COR-L47 (cell line): ENCODE measurements around the gene CDK17.
"Not testable (repeated sequence)": the region's sequence is repeated elsewhere in the genome, so short reads cannot be mapped to it uniquely, and the experiment has no call there.

Source experiments
- DNase-seq: peaks from one replicate; lab custom pipeline; 2025; lab: John Stamatoyannopoulos, UW

Gene CDK17

GRCh38 chr12:96399919-96400630, at the start of gene CDK17:
TSS of gene CDK17 (minus strand) at chr12:96400439. CDS start at chr12:96334836, 65,603 bp downstream.
- peak; percentile 85 for DNase-seq

- DNase-seq, result no peak
These were observed 48.1 kb upstream of the CDK17 start for GRCh38 chr12:96448300-96448699.

DNA sequence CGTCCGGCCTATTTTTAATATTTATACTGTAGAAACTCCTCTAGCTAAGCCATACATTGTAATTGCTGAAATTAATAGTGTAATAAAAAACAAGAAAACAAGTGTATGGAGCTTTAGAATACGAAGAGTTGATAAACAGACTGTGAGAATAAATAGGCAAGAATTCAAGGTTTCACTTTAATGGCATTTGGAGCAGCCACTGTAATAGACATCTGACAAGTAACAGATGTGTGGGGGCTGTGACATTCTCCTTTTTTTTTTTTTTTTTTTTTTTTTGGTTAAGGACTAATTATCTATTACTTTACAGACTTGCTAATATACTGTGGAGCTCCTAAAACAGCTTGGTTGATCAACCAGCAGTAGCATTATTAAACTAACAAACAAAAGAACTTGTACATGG, 47.0 kb upstream of the CDK17 start:
- no peak for DNase-seq

GRCh38 chr12:96445691-96446583, 45.7 kb upstream of the CDK17 start:
- DNase-seq, result no peak

DNA sequence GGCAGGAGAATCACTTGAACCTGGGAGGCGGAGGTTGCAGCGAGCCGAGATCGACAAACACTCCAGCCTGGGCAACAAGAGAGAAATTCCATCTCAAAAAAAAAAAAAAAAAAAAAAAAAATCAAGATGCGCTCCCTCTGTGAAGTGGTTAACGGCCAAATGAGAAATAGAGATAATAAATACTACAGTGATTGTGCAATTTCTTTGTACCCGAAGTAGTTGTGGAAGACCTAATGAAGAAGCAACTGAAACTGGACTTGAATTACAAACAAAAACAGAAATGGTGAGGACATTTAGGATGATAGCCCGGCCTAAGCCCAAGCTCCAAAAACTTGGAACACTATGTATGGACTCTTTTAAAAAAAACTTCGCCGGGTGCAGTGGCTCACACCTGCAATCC, 44.2 kb upstream of the CDK17 start:
- DNase-seq, result no peak

DNA sequence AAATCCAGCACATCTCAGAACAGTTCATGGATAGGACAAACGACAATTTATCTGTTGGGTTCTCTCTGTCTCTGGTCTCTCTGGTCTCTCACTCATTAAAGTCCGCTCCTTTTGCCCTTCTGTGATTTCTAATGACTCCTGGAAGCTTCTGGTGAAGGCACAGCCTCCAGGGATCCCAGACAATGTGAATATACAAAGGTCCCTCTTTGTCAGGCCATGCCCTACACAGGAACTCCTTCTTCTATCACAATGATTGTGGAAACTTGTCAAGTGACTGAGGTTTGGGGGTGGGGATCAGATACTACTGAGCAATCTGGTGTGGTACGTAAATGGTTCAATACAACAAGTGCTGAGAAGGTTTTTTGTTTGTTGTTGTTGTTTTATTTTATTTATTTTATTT, 42.7 kb upstream of the CDK17 start:
- DNase-seq, result no peak

GRCh38 chr12:96441816-96442215, 41.6 kb upstream of the CDK17 start:
- DNase-seq, result no peak

GRCh38 chr12:96438330-96438729, 38.1 kb upstream of the CDK17 start:
- no peak for DNase-seq

- DNase-seq, result no peak
These were observed 36.9 kb upstream of the CDK17 start for GRCh38 chr12:96437171-96437445.

- DNase-seq, result no peak
These were observed 36.3 kb upstream of the CDK17 start for GRCh38 chr12:96436366-96437170.

DNA sequence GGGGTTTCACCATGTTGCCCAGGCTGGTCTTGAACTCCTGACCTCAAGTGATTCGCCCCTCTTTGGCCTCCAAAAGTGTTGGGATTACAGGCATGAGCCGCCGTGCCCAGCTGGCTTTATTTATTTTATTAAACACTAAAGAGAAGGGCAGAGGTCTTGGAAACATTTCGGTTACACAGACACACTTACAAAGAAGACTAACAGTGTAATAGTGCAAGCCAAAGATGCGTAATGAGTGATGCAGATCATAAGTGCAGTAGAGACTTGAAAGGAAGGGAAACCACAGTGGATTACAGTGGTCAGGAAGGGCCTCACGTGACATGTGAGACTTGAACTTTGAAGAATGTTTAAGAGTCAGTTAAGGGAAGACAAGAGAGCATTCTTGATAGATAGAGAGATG, 33.9 kb upstream of the CDK17 start:
- DNase-seq, result no peak

GRCh38 chr12:96432496-96433321, 32.5 kb upstream of the CDK17 start:
- not testable (repeated sequence) for DNase-seq

- no peak for DNase-seq
These were observed 30.8 kb upstream of the CDK17 start for GRCh38 chr12:96431067-96431466.

GRCh38 chr12:96427269-96427729, 27.1 kb upstream of the CDK17 start:
- DNase-seq, result no peak

- no peak for DNase-seq
These were observed 25.7 kb upstream of the CDK17 start for GRCh38 chr12:96425951-96426350.

DNA sequence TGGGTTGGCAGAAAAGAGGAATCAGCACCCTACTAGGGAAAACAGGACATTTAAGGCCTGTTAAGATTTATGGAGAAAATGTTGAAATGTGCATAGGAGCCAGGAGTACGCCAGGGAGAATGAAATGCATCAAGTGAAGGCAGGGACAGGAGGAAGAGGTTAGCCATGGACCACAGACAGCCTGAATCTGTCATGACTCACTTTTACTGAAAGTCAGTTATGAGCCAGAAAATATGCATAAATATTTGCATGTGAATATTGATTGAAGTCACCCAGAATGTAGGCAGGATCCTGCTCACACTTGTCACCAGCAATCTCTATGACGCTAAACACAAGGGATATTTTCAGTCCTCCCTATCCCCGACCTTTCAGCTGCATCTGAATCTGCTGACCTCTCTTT, 25.1 kb upstream of the CDK17 start:
- no peak for DNase-seq

DNA sequence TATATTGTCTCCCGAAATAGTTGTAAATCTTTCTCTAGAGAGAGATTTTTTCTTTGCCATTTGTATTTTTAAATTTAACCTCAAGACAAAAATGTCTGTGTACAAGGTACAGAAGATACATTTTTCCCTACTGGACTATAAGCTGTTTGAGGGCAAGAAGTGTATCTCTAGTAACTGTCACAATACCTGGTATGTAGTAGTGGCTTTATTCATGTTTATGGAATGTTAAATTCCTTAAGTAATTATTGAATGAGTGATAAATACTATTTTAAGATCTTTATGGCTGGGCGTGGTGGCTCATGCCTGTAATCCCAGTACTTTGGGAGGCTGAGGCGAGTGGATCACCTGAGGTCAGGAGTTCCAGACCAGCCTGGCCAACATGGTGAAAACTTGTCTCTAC, 24.4 kb upstream of the CDK17 start:
- no peak for DNase-seq

GRCh38 chr12:96422192-96422591, 22.0 kb upstream of the CDK17 start:
- no peak for DNase-seq

- DNase-seq, result no peak
These were observed 20.8 kb upstream of the CDK17 start for GRCh38 chr12:96421014-96421413.

GRCh38 chr12:96420277-96420835, 20.1 kb upstream of the CDK17 start:
- no peak for DNase-seq

DNA sequence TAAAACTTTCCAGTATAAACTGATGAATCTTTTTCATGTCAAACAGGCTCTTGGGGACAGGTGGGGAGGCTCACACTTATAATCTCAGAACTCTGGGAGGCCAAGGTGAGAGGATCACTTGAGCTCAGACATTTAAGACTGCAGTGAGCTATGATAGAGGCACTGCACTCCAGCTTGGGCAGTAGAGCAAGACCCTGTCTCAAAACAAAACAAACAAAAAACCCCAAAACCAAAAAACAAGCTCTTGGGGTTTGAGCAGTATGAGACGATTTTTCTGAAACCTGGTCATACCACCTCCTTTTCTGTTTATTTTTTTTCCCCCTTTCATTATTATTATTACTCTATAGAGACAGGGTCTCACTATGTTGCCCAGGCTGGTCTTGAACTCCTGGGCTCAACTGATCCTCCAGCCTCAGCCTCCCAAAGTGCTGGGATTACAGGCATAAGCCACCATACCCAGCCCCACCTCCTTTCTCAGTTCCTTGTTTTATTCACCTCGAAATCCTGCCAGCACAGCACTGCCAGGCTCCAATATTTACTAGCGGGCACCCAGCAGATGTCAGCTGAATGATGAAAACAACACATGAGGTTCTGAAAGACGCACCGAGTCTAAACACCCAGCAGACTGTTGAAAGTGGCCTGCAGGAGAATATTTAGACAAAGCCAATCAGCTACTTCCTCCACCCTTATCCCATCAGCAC, 19.5 kb upstream of the CDK17 start:
- no peak for DNase-seq
